ENCODE measurements around the gene COL25A1.

- TF ChIP-seq POLR2AphosphoS5 (IDR thresholded peaks at IDR 0.05; ENCODE audit: borderline replicate concordance, low read depth, low read length) (no peak), EZH2 (IDR thresholded peaks at IDR 0.05) (no peak)
Measured at GRCh38 chr4:109113521-109113920, 188.9 kb downstream of the COL25A1 start.
